GM18526 (cell line): Measurements from ENCODE around the gene TMEM35A.

Source experiments
- POLR2A ChIP-seq: IDR thresholded peaks from 3 replicates; pipeline ENCODE4 v1.6.1; 2011; ENCODE audit not compliant: insufficient read length; ENCODE audit errors: extremely low read depth

The TMEM35A gene

GRCh38 chrX:101078716-101079598 is at the start of gene TMEM35A:
TSS of gene TMEM35A (plus strand) at chrX:101078879. CDS start at chrX:101079003, 124 bp downstream.
- no peak for TF ChIP-seq POLR2A

GRCh38 chrX:101029665-101030064 is 49.0 kb upstream of the TMEM35A start:
- no peak for TF ChIP-seq POLR2A

GRCh38 chrX:101037231-101037630 is 41.4 kb upstream of the TMEM35A start:
- TF ChIP-seq POLR2A, result no peak

GRCh38 chrX:101040197-101040596 is 38.5 kb upstream of the TMEM35A start:
- no peak for TF ChIP-seq POLR2A

GRCh38 chrX:101051153-101051548 is 27.5 kb upstream of the TMEM35A start:
- TF ChIP-seq POLR2A, result no peak

- TF ChIP-seq POLR2A, result peak; percentile 51
These were observed 27.0 kb upstream of the TMEM35A start, which contains the start of gene TRMT2B for GRCh38 chrX:101051549-101052302. TSS of gene TRMT2B (minus strand) at chrX:101052111. CDS start at chrX:101042289, 9,822 bp downstream.

GRCh38 chrX:101057093-101057714 is 21.5 kb upstream of the TMEM35A start:
- TF ChIP-seq POLR2A, result no peak

GRCh38 chrX:101062176-101062575 is 16.5 kb upstream of the TMEM35A start:
- TF ChIP-seq POLR2A, result no peak

GRCh38 chrX:101071582-101071981 is 7.1 kb upstream of the TMEM35A start:
- no peak for TF ChIP-seq POLR2A

- no peak for TF ChIP-seq POLR2A
These were observed 1.1 kb downstream of the TMEM35A start for GRCh38 chrX:101079736-101080270.

GRCh38 chrX:101080326-101081124 is 1.8 kb downstream of the TMEM35A start:
- no peak for TF ChIP-seq POLR2A

GRCh38 chrX:101081231-101081630 is 2.6 kb downstream of the TMEM35A start:
- no peak for TF ChIP-seq POLR2A

- TF ChIP-seq POLR2A, result no peak
These were observed 13.1 kb downstream of the TMEM35A start for GRCh38 chrX:101091817-101092216.
